IMR-90 (cell line): ENCODE data around the gene UACA. TPM values are rescaled to one million over a fixed set of nuclear protein-coding genes. Genes with fewer than 3 reads are reported as not detected.
A peak's percentile ranks its signal among the peaks of the same experiment; 100 is the strongest.
"Not testable (repeated sequence)": the region's sequence is repeated elsewhere in the genome, so short reads cannot be mapped to it uniquely, and the experiment has no call there.

ENCODE experiments used
- ATAC-seq: fragments of 200-7000 bp; cut with Tn5 transposase; 2 replicates; pipeline ENCODE4 v1.9.1; 2020; ENCODE audit warnings: low read depth, mild to moderate bottlenecking, moderate library complexity
- BruUV-seq: library from RNA; stranded (reverse); fragments of 400-500 nt; replicated peaks from 2 replicates; lab custom pipeline; 2021; lab: Mats Ljungman, UMichigan
- CTCF ChIA-PET: fragments of 300-600 bp; formaldehyde crosslinking; extraction: SDS; loops from one replicate; lab custom pipeline; 2021; ENCODE audit warnings: antibody characterized with exemption; lab: Yijun Ruan, JAX
- POLR2A ChIA-PET: fragments of 300-600 bp; sonication (Branson Sonifier 250); formaldehyde crosslinking; loops from one replicate; lab custom pipeline; 2022; ENCODE audit warnings: antibody characterized with exemption; ENCODE audit not compliant: unreplicated experiment; lab: Charles Lee
- DNase-seq: peaks from one replicate; pipeline ENCODE4 v3.0.0; 2013
- H2AFZ ChIP-seq: replicated peaks from 2 replicates; pipeline ENCODE3; 2013; ENCODE audit warnings: low read length, mild to moderate bottlenecking; ENCODE audit not compliant: poor library complexity
- H2AK5ac ChIP-seq: 2 replicates; pipeline ENCODE4 v1.6.1; 2013; ENCODE audit warnings: low read depth, low read length, inconsistent platforms
- H2AK9ac ChIP-seq: replicated peaks from 2 replicates; pipeline ENCODE3; 2013; ENCODE audit warnings: mild to moderate bottlenecking, low read depth, low read length, moderate library complexity; ENCODE audit not compliant: poor library complexity
- H2BK120ac ChIP-seq: 2 replicates; pipeline ENCODE4 v1.6.1; 2013; ENCODE audit warnings: low read depth, low read length, inconsistent platforms
- H2BK15ac ChIP-seq: 3 replicates; pipeline ENCODE4 v1.6.1; 2013; ENCODE audit warnings: low read depth, low read length, inconsistent platforms
- H2BK20ac ChIP-seq: 2 replicates; pipeline ENCODE4 v1.6.1; 2013; ENCODE audit warnings: low read depth, mild to moderate bottlenecking, inconsistent platforms, low read length, moderate library complexity
- H2BK5ac ChIP-seq: 2 replicates; pipeline ENCODE4 v1.6.1; 2013; ENCODE audit warnings: mild to moderate bottlenecking, low read depth, low read length, inconsistent platforms; ENCODE audit not compliant: poor library complexity, severe bottlenecking
- H3K14ac ChIP-seq: replicated peaks from 2 replicates; pipeline ENCODE4 v1.6.1; 2013; ENCODE audit warnings: low read depth, low read length, inconsistent platforms
- H3K18ac ChIP-seq: 2 replicates; pipeline ENCODE4 v1.6.1; 2013; ENCODE audit warnings: low read depth, low read length, control low read depth
- H3K23ac ChIP-seq: 2 replicates; pipeline ENCODE4 v1.6.1; 2013; ENCODE audit warnings: low read depth, low read length, inconsistent platforms
- H3K27ac ChIP-seq: 2 replicates; pipeline ENCODE4 v1.5.1; 2013; ENCODE audit warnings: mild to moderate bottlenecking, control low read depth, low read length; ENCODE audit not compliant: insufficient read depth
- H3K27me3 ChIP-seq: 2 replicates; pipeline ENCODE4 v1.6.1; 2013; ENCODE audit warnings: low read length; ENCODE audit not compliant: control insufficient read depth, insufficient read depth
- H3K36me3 ChIP-seq: 2 replicates; pipeline ENCODE4 v1.6.1; 2013; ENCODE audit warnings: low read length, mixed read lengths; ENCODE audit not compliant: control insufficient read depth, insufficient read depth
- H3K4ac ChIP-seq: 2 replicates; pipeline ENCODE4 v1.6.1; 2013; ENCODE audit warnings: low read depth, low read length, inconsistent platforms
- H3K4me1 ChIP-seq: 2 replicates; pipeline ENCODE4 v1.6.1; 2013; ENCODE audit warnings: low read length, mixed read lengths; ENCODE audit not compliant: control insufficient read depth, insufficient read depth
- H3K4me2 ChIP-seq: 2 replicates; pipeline ENCODE4 v1.6.1; 2013; ENCODE audit warnings: low read depth, mild to moderate bottlenecking, control low read depth, low read length, moderate library complexity
- H3K4me3 ChIP-seq: 2 replicates; pipeline ENCODE4 v1.5.1; 2013; ENCODE audit warnings: low read depth, mild to moderate bottlenecking, control low read depth, low read length, moderate library complexity; ENCODE audit not compliant: insufficient read depth
- H3K56ac ChIP-seq: 2 replicates; pipeline ENCODE4 v1.6.1; 2013; ENCODE audit warnings: low read length, inconsistent platforms; ENCODE audit not compliant: insufficient read depth; ENCODE audit errors: extremely low read depth
- H3K79me1 ChIP-seq, 2 experiments: 2 replicates each; pipeline ENCODE4 v1.6.1; 2013; ENCODE audit warnings: low read length in 2 of 2, inconsistent platforms in 1 of 2, low read depth in 1 of 2
- H3K9ac ChIP-seq: 2 replicates; pipeline ENCODE4 v1.6.1; 2013; ENCODE audit warnings: low read depth, low read length, control low read depth
- H3K9me1 ChIP-seq: 2 replicates; pipeline ENCODE4 v1.6.1; 2013; ENCODE audit warnings: low read length, inconsistent platforms; ENCODE audit not compliant: insufficient read depth
- H3K9me3 ChIP-seq: 2 replicates; pipeline ENCODE4 v1.6.1; 2013; ENCODE audit warnings: low read length; ENCODE audit not compliant: control insufficient read depth, insufficient read depth
- H4K20me1 ChIP-seq: 2 replicates; pipeline ENCODE4 v1.6.1; 2013; ENCODE audit warnings: low read length, inconsistent platforms; ENCODE audit not compliant: insufficient read depth
- H4K5ac ChIP-seq: 2 replicates; pipeline ENCODE4 v1.6.1; 2013; ENCODE audit warnings: mild to moderate bottlenecking, low read depth, low read length, control low read depth
- H4K8ac ChIP-seq, 2 experiments: 2 replicates each; pipeline ENCODE4 v1.6.1; 2013; ENCODE audit warnings: low read depth in 2 of 2, low read length in 2 of 2, control low read depth in 1 of 2, inconsistent platforms in 1 of 2
- H4K91ac ChIP-seq: 2 replicates; pipeline ENCODE4 v1.6.1; 2013; ENCODE audit warnings: low read depth, low read length, inconsistent platforms; ENCODE audit not compliant: insufficient read depth
- WGBS, 2 experiments: methylation state at CpG; one replicate each; pipeline versions ENCODE4 v1.1.5 to v1.1.7; 2013; ENCODE audit warnings: missing lambda C conversion rate in 2 of 2; ENCODE audit not compliant: insufficient read length in 1 of 2; ENCODE audit errors: extremely low coverage in 2 of 2; 5-methylcytosine and 5-hydroxymethylcytosine counted together
- dilution Hi-C: fragments of 300-500 bp; cut with HindIII; formaldehyde crosslinking; loops from one replicate; pipeline ENCODE4 v1.14.3; 2018; ENCODE audit warnings: low sequenced_read_pairs; ENCODE audit not compliant: unreplicated experiment
- in situ Hi-C: fragments of 300-500 bp; cut with MboI; formaldehyde crosslinking; loops from 3 replicates; pipeline ENCODE4 v1.14.3; 2019; ENCODE audit warnings: low sequenced_read_pairs, inconsistent platforms, mixed read lengths
- intact Hi-C: fragments of 100-400 bp; cut with micrococcal nuclease; formaldehyde crosslinking; loops from 2 replicates; pipeline ENCODE4 v1.10.0; 2022
- polyA plus RNA-seq, 3 experiments: library from polyadenylated mRNA; depleted of rRNA; stranded (reverse); fragments of >200 nt; gene quantifications; 2 replicates each; pipeline ENCODE4 v1.2.3, GENCODE V29; 2012; ENCODE audit warnings: low replicate concordance in 1 of 3
- total RNA-seq: library from RNA; depleted of rRNA; stranded (reverse); fragments of >200 nt; gene quantifications from 2 replicates; pipeline ENCODE4 v1.2.3, GENCODE V29; 2012

The UACA gene
- total and polyA plus RNA-seq, 2 of the 4 experiments (the other 2 are of a cell fraction), result 156 to 507 TPM

GRCh38 chr15:70804388-70804787, 41.0 kb upstream of the UACA start:
- H3K9ac ChIP-seq, H3K18ac ChIP-seq, H3K36me3 ChIP-seq, H3K4me3 ChIP-seq, dilution Hi-C loops, CTCF ChIA-PET, H2BK15ac ChIP-seq, BruUV-seq, H3K4me2 ChIP-seq, H3K14ac ChIP-seq, DNase-seq, H4K8ac ChIP-seq, in situ Hi-C loops, H3K27ac ChIP-seq, H3K23ac ChIP-seq, H3K9me3 ChIP-seq, H4K20me1 ChIP-seq, H2BK5ac ChIP-seq, POLR2A ChIA-PET, H3K27me3 ChIP-seq, H2BK20ac ChIP-seq, H4K5ac ChIP-seq, H2AK9ac ChIP-seq, H3K56ac ChIP-seq, ATAC-seq, H2AFZ ChIP-seq, H4K91ac ChIP-seq, intact Hi-C loops: not testable (repeated sequence)
- Histone ChIP-seq H3K9me1 (peaks cover 38% of the 10 kb centered on the region), H3K4ac (peak overlapping the region; percentile 31; the same call in 1 of the 2 replicates), H2AK5ac (peak overlapping the region; percentile 61; the same call in 1 of the 2 replicates), H2BK120ac (peak overlapping the region; percentile 95; the same call in 1 of the 2 replicates), H3K4me1 (peaks cover 23% of the 10 kb centered on the region), H3K79me1 (peaks cover 0 to 40% of the 10 kb centered on the region in 2 experiments; a peak in 2 of 4 replicates)
- WGBS, 2 experiments, result no CpG with 5 or more reads among the region's 9 CpGs
